ENCODE data around the gene ARL14.

Gene ARL14

DNA sequence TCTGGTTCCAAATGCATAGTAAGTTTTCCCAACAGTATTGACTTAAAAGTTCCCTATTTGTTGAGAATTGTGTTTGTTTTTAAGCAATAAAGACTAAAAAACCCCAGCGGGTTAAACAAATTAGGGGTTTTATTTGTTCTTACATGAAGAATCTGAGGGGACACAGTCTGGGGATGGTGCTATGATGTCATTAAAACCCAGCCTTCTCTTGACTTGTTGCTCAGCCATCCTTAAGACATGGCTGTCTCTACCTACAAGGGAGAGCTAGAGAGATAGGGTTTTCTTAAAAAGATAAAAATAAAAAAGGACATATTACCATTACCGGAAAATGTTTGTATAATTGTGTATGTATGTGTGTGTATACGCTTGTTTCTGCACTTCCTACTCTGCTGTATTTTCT lies 11.7 kb upstream of the ARL14 start:
- TF ChIP-seq POLR2A (IDR thresholded peaks at IDR 0.05; ENCODE audit: low read length) (no peak), GATA1 (IDR thresholded peaks at IDR 0.05; ENCODE audit: low read depth, low read length) (no peak)
- DNase-seq: no peak

- no peak for DNase-seq
Observed at GRCh38 chr3:160665784-160666526, 11.0 kb upstream of the ARL14 start.

GRCh38 chr3:160667452-160667851 lies 9.5 kb upstream of the ARL14 start:
- DNase-seq: peak in 1 of 2 experiments; percentile 4

More at GRCh38 chr3:160665784-160666526, 11.0 kb upstream of the ARL14 start:
- no peak for TF ChIP-seq GATA1 (IDR thresholded peaks at IDR 0.05; ENCODE audit: low read depth, low read length)
- TF ChIP-seq POLR2A (IDR thresholded peaks at IDR 0.05; ENCODE audit: low read length): no peak

GRCh38 chr3:160668454-160668853 lies 8.5 kb upstream of the ARL14 start:
- no peak for DNase-seq
- TF ChIP-seq POLR2A (IDR thresholded peaks at IDR 0.05; ENCODE audit: low read length): no peak
- no peak for TF ChIP-seq GATA1 (IDR thresholded peaks at IDR 0.05; ENCODE audit: low read depth, low read length)

More at GRCh38 chr3:160667452-160667851, 9.5 kb upstream of the ARL14 start:
- TF ChIP-seq POLR2A (IDR thresholded peaks at IDR 0.05; ENCODE audit: low read length) (no peak), GATA1 (IDR thresholded peaks at IDR 0.05; ENCODE audit: low read depth, low read length) (no peak)

DNA sequence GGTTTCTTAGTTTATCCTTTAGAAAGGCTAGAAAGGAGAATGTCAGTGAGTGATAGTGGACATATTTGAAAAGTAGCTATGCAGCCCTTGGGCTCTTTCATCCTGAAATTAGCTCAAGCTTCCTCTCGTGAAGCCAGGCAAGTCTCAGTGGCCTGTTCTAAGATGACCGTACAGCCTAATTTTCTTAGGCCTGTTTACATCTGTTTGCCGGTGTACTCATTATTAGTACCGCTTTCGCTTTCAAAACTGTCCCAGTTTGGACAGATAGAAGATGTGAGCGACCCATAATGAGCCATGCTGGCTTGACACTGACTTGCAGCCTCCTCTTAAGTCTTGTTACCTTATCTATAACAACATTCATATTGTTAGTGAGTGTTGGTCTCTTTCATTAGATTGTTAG lies 5.7 kb upstream of the ARL14 start:
- TF ChIP-seq GATA1 (IDR thresholded peaks at IDR 0.05; ENCODE audit: low read depth, low read length): no peak
- no peak for TF ChIP-seq POLR2A (IDR thresholded peaks at IDR 0.05; ENCODE audit: low read length)
- DNase-seq: no peak

GRCh38 chr3:160671995-160672394 lies 5.0 kb upstream of the ARL14 start:
- DNase-seq: no peak
- TF ChIP-seq POLR2A (IDR thresholded peaks at IDR 0.05; ENCODE audit: low read length): no peak
- no peak for TF ChIP-seq GATA1 (IDR thresholded peaks at IDR 0.05; ENCODE audit: low read depth, low read length)

- TF ChIP-seq POLR2A (IDR thresholded peaks at IDR 0.05; ENCODE audit: low read length) (no peak), GATA1 (IDR thresholded peaks at IDR 0.05; ENCODE audit: low read depth, low read length) (no peak)
- DNase-seq: no peak
Observed at GRCh38 chr3:160673188-160673587, 3.8 kb upstream of the ARL14 start.

GRCh38 chr3:160675566-160676124 lies 1.3 kb upstream of the ARL14 start:
- no peak for DNase-seq
- TF ChIP-seq GATA1 (IDR thresholded peaks at IDR 0.05; ENCODE audit: low read depth, low read length): no peak
- no peak for TF ChIP-seq POLR2A (IDR thresholded peaks at IDR 0.05; ENCODE audit: low read length)

DNA sequence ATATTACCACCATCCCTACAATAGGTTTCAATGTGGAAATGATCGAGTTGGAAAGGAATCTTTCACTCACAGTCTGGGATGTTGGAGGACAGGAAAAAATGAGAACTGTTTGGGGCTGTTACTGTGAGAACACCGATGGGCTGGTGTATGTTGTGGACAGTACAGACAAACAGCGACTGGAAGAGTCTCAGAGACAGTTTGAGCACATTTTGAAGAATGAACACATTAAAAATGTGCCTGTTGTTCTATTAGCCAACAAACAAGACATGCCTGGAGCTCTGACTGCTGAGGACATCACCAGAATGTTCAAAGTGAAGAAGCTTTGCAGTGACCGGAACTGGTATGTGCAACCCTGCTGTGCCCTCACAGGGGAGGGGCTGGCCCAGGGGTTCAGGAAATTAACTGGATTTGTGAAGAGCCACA lies 510 bp downstream of the ARL14 start:
- DNase-seq: no peak
- TF ChIP-seq GATA1 (IDR thresholded peaks at IDR 0.05; ENCODE audit: low read depth, low read length): no peak
- no peak for TF ChIP-seq POLR2A (IDR thresholded peaks at IDR 0.05; ENCODE audit: low read length)

DNA sequence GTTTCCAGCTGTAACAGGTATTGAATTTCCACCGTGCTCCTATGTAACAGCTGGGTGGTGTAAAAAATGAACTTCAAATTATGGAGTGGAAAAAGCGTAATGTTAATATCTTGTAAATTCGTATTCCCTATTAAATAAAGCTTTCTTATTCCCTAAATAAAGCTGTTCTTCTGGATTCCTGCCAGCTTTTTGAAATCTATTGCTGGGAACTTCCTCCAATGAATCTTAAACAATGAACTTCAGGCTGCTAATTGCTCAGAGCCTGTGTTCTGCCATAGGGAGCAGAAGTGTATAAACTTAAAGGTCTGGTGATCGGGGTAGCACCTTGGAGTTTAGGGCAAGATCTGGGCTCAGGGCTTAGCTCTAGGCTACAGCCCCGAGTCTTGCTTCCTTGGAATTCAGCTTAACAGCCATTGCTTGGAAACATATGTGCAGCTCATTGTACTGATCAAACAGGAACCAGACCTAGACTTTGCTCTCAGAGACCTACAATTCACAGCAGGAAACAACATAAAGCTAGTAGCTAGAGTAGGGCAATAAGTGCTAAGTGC lies 1.4 kb downstream of the ARL14 start:
- no peak for DNase-seq
- TF ChIP-seq POLR2A (IDR thresholded peaks at IDR 0.05; ENCODE audit: low read length): no peak
- no peak for TF ChIP-seq GATA1 (IDR thresholded peaks at IDR 0.05; ENCODE audit: low read depth, low read length)

DNA sequence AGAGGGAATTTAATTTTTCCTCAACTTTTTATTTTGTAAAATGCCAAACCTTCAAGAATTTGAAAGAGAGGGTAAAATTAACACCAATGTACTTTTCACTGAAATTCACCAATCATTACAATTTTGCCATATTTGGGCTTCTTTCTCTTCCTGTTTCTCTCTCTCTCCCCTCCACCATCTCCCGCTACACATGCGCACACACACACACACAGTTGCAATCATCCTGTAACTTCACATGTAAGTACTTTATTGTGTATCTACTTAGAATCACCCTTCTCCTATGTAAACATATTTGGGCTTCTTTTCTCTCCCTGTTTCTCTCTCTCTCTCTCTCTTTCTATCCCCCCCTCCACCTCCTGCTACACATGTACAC lies 7.4 kb downstream of the ARL14 start:
- peak in 1 of 2 experiments; percentile 2 for DNase-seq
- TF ChIP-seq POLR2A (IDR thresholded peaks at IDR 0.05; ENCODE audit: low read length) (no peak), GATA1 (IDR thresholded peaks at IDR 0.05; ENCODE audit: low read depth, low read length) (no peak)

DNA sequence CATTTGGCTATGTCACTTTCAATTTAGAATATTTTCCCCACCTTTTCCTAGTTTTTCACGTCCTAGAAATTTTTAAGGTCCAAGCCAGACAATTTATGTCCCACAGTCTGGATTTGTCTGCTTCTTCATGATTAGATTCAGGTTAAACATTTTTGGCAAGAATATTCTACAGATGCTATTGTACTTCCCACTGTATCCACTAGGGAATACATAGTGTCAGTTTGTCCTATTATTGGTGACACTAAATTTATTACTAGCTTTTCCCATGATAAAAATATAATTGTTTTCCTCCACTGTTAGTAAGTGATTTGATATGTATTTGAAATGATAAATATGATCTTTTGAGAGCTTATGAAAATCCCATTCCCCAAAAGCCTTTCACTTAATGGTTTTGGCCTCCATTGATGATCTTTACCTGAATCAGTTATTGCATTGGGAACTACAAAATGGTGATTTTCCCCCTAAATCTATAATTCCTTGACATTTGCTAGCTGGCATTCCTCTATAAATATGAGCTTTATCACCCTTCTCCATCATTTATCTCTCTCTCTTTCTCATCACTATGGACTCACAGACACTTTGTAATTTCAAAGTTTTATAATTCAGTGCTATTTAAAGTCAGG lies 8.3 kb downstream of the ARL14 start:
- no peak for DNase-seq
- TF ChIP-seq POLR2A (IDR thresholded peaks at IDR 0.05; ENCODE audit: low read length): no peak
- TF ChIP-seq GATA1 (IDR thresholded peaks at IDR 0.05; ENCODE audit: low read depth, low read length): no peak

GRCh38 chr3:160686955-160687535 lies 10.1 kb downstream of the ARL14 start:
- TF ChIP-seq GATA1 (IDR thresholded peaks at IDR 0.05; ENCODE audit: low read depth, low read length) (no peak), POLR2A (IDR thresholded peaks at IDR 0.05; ENCODE audit: low read length) (no peak)
- DNase-seq: peak; percentile 26 to 57

DNA sequence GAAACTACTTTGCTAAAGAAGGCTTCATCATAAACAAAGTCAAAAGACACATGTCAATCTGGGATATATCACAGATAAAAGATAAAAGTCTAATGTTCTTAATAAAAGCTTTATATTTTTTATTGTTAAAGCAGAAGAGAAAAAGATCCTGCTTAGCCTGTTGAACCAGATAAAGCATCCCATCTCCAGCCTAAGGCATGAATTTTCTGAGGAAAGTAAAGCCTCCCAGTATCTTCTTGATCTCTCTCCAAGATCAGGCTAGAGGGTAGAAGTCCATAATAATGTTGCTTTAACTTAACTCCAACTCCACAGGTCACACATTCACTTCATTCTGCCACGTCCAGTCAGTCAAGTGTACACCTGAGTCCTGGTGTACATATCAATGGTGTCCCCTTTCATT lies 14.2 kb downstream of the ARL14 start:
- no peak for TF ChIP-seq GATA1 (IDR thresholded peaks at IDR 0.05; ENCODE audit: low read depth, low read length)
- TF ChIP-seq POLR2A (IDR thresholded peaks at IDR 0.05; ENCODE audit: low read length): no peak
- DNase-seq: no peak

All from erythroblast (primary cell).